CD4-positive, CD25-positive, alpha-beta regulatory T cell (primary cell): Measurements from ENCODE around the gene TTC16. TPM values are rescaled to one million over a fixed set of nuclear protein-coding genes. Genes with fewer than 3 reads are reported as not detected.

Experiments used
- ATAC-seq, 2 donors: fragments of 150-1000 bp; cut with Tn5 transposase; one replicate each; pipeline ENCODE4 v1.10.0; 2021; ENCODE audit warnings: low read depth in 2 of 2, moderate number of reproducible peaks in 2 of 2, moderate library complexity in 1 of 2
- DNase-seq, 3 donors: peaks; one replicate each; pipeline versions ENCODE4 v3.0.0 to v3.0.0-alpha.2; 2012 to 2022; ENCODE audit warnings: mixed read lengths in 1 of 3
- H3K27ac ChIP-seq: one replicate; pipeline ENCODE4 v1.7.0; 2013; ENCODE audit warnings: mild to moderate bottlenecking, low read length; ENCODE audit not compliant: insufficient read depth, poor library complexity, severe bottlenecking
- H3K27me3 ChIP-seq: one replicate; pipeline ENCODE4 v1.7.0; 2013; ENCODE audit warnings: low read length; ENCODE audit not compliant: control insufficient read depth, insufficient read depth
- H3K36me3 ChIP-seq: one replicate; pipeline ENCODE4 v1.7.0; 2013; ENCODE audit warnings: mild to moderate bottlenecking, low read length, moderate library complexity; ENCODE audit not compliant: control insufficient read depth, insufficient read depth
- H3K4me1 ChIP-seq: 2 replicates; pipeline ENCODE4 v1.7.0; 2013; ENCODE audit warnings: mild to moderate bottlenecking, low read length; ENCODE audit not compliant: insufficient read depth, control insufficient read depth, poor library complexity, severe bottlenecking
- H3K4me3 ChIP-seq: one replicate; pipeline ENCODE4 v1.7.0; 2013; ENCODE audit warnings: low read depth, mild to moderate bottlenecking, low read length, moderate library complexity
- H3K9me3 ChIP-seq, 2 experiments: 1 replicate in 1 of 2; 2 replicates in 1 of 2; pipeline ENCODE4 v1.7.0; 2013; ENCODE audit warnings: low read length in 2 of 2, mild to moderate bottlenecking in 1 of 2, moderate library complexity in 1 of 2; ENCODE audit not compliant: control insufficient read depth in 2 of 2
- H3K27ac Mint-ChIP-seq, 3 donors: one replicate each; pipeline ENCODE4 v1.8.0; 2020 to 2022; ENCODE audit warnings: mild to moderate bottlenecking in 3 of 3, mixed read lengths in 3 of 3, moderate library complexity in 2 of 3
- H3K27me3 Mint-ChIP-seq: one replicate; pipeline ENCODE4 v1.8.0; 2022; ENCODE audit warnings: mild to moderate bottlenecking, mixed read lengths
- H3K36me3 Mint-ChIP-seq: one replicate; pipeline ENCODE4 v1.8.0; 2020; ENCODE audit warnings: mixed read lengths
- H3K4me1 Mint-ChIP-seq, 4 donors: one replicate each; pipeline ENCODE4 v1.8.0; 2020 to 2022; ENCODE audit warnings: mixed read lengths in 4 of 4, mild to moderate bottlenecking in 1 of 4
- H3K4me3 Mint-ChIP-seq, 4 donors: one replicate each; pipeline ENCODE4 v1.8.0; 2020 to 2022; ENCODE audit warnings: mild to moderate bottlenecking in 4 of 4, mixed read lengths in 4 of 4, moderate library complexity in 3 of 4
- H3K9me3 Mint-ChIP-seq, 7 donors: one replicate each; pipeline ENCODE4 v1.8.0; 2020 to 2022; ENCODE audit warnings: mixed read lengths in 7 of 7, mild to moderate bottlenecking in 3 of 7, moderate library complexity in 2 of 7
- polyA plus RNA-seq, 4 donors: library from polyadenylated mRNA; unstranded; fragments of 300-500 nt; fragmentation: Illumina TruSeq; gene quantifications; one replicate each; pipeline ENCODE4 v1.2.3, GENCODE V29; 2021
- total RNA-seq: library from RNA; stranded (reverse); gene quantifications from one replicate; pipeline ENCODE4 v1.2.3, GENCODE V29; 2022

The TTC16 gene
- total and polyA plus RNA-seq, 5 donors from 2014 or later: 0.28 to 1.7 (median 0.38) TPM; not detected in 2

DNA sequence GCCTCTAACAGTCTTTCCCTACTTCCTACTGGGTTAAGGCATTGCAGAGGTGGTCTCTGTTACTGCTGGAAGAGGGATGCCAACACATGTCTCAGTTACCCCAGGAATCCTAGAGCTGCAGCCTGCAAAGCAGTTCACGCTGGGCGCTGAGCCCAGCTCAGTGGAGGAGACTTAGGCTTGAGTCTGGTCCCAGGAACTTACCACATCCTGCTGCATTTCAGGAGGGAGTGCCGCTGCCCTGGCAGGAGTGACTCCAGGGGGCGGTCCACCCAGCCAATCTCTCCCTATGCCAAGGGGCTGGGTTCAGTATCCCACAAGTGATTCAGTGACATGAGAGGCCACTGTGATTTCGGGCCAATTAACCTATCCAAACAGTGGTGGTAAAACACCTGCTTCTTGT lies 7.6 kb downstream of the TTC16 start:
- H3K9me3 ChIP-seq: no peaks in the 10 kb centered on the region
- H3K4me1 Mint-ChIP-seq: peaks cover 0 to 27% (median 9%) of the 10 kb centered on the region in 4 donors
- no peaks in the 10 kb centered on the region for H3K36me3 ChIP-seq
- no peak overlapping the region for H3K4me3 Mint-ChIP-seq
- no peaks in the 10 kb centered on the region for H3K9me3 Mint-ChIP-seq
- H3K27ac ChIP-seq: no peak overlapping the region
- no peaks in the 10 kb centered on the region for H3K27me3 Mint-ChIP-seq
- ATAC-seq (no peak), DNase-seq (no peak)
- H3K4me3 ChIP-seq: no peak overlapping the region
- no peak overlapping the region for H3K27ac Mint-ChIP-seq
- no peaks in the 10 kb centered on the region for H3K36me3 Mint-ChIP-seq
- peaks cover 9% of the 10 kb centered on the region for H3K4me1 ChIP-seq
- no peaks in the 10 kb centered on the region for H3K27me3 ChIP-seq

DNA sequence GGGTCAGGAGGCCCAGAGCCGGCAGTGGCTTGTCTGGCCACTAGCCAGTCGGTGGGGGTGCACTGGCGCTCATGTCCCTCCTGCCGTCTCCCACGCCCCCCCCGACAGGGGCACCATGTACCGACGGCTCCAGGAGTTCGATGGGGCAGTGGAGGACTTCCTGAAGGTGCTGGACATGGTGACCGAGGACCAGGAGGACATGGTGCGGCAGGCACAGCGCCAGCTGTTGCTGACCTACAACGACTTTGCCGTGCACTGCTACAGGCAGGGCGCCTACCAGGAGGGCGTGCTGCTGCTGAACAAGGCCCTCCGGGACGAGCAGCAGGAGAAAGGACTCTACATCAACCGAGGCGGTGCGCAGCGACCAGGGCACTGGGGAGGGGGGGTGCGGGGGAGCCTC lies 8.1 kb downstream of the TTC16 start:
- H3K9me3 Mint-ChIP-seq: no peaks in the 10 kb centered on the region
- no peaks in the 10 kb centered on the region for H3K27me3 Mint-ChIP-seq
- H3K4me3 Mint-ChIP-seq: peak overlapping the region in 1 of 4 donors; percentile 7
- Histone ChIP-seq H3K27me3 (no peaks in the 10 kb centered on the region), H3K27ac (no peak overlapping the region), H3K4me3 (no peak overlapping the region), H3K4me1 (peaks cover 9% of the 10 kb centered on the region), H3K36me3 (no peaks in the 10 kb centered on the region), H3K9me3 (no peaks in the 10 kb centered on the region)
- no peaks in the 10 kb centered on the region for H3K36me3 Mint-ChIP-seq
- ATAC-seq (no peak), DNase-seq (no peak)
- no peak overlapping the region for H3K27ac Mint-ChIP-seq
- peaks cover 0 to 27% (median 9%) of the 10 kb centered on the region in 4 donors for H3K4me1 Mint-ChIP-seq

DNA sequence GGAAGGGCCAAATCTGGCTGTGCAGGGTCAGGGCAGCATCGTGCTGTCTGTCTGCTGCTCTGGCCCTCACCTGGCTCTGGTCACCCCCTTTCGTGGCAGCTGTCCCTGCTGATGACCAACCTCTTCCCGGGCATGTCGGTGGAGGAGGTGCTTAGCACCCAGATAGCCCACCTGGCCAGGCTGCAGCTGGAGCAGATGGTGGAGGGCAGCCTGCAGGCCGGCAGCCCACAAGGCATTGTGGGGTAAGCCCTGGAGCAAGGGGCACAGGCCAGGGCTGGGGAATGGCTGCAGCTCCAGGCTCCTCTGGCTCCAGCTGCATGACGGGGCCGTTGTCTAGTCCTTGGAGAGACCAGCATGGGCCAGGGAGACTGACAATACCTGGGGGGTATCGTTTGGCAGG lies 11.0 kb downstream of the TTC16 start:
- H3K36me3 Mint-ChIP-seq: no peaks in the 10 kb centered on the region
- H3K27ac Mint-ChIP-seq: no peak overlapping the region
- Histone ChIP-seq H3K27ac (no peak overlapping the region), H3K36me3 (no peaks in the 10 kb centered on the region), H3K4me1 (no peaks in the 10 kb centered on the region), H3K4me3 (no peak overlapping the region), H3K27me3 (no peaks in the 10 kb centered on the region), H3K9me3 (no peaks in the 10 kb centered on the region)
- DNase-seq (no peak), ATAC-seq (no peak)
- H3K9me3 Mint-ChIP-seq: no peaks in the 10 kb centered on the region
- no peak overlapping the region for H3K4me3 Mint-ChIP-seq
- no peaks in the 10 kb centered on the region for H3K27me3 Mint-ChIP-seq
- peaks cover 0 to 4% (median 0%) of the 10 kb centered on the region in 4 donors for H3K4me1 Mint-ChIP-seq

- Mint-ChIP-seq H3K4me1 (peaks cover 0 to 4% (median 3%) of the 10 kb centered on the region in 4 donors), H3K9me3 (no peaks in the 10 kb centered on the region), H3K27ac (no peak overlapping the region), H3K36me3 (no peaks in the 10 kb centered on the region), H3K27me3 (no peaks in the 10 kb centered on the region), H3K4me3 (peak overlapping the region in 1 of 4 donors; percentile 44)
- Histone ChIP-seq H3K4me1 (no peaks in the 10 kb centered on the region), H3K27ac (no peak overlapping the region), H3K36me3 (peaks cover 2% of the 10 kb centered on the region), H3K27me3 (no peaks in the 10 kb centered on the region), H3K9me3 (no peaks in the 10 kb centered on the region), H3K4me3 (no peak overlapping the region)
- ATAC-seq: no peak
- DNase-seq: no peak
These were observed 12.9 kb downstream of the TTC16 start for GRCh38 chr9:127728808-127729207.

- peaks cover 7% of the 10 kb centered on the region for H3K4me1 ChIP-seq
- H3K4me1 Mint-ChIP-seq: peaks cover 0 to 12% (median 7%) of the 10 kb centered on the region in 4 donors
- no peaks in the 10 kb centered on the region for H3K9me3 ChIP-seq
- no peak overlapping the region for H3K27ac ChIP-seq
- H3K36me3 Mint-ChIP-seq: no peaks in the 10 kb centered on the region
- H3K4me3 Mint-ChIP-seq: peak overlapping the region in 1 of 4 donors; percentile 54
- H3K27me3 Mint-ChIP-seq: no peaks in the 10 kb centered on the region
- no peak overlapping the region for H3K4me3 ChIP-seq
- H3K27me3 ChIP-seq: no peaks in the 10 kb centered on the region
- ATAC-seq: no peak
- peaks cover 2% of the 10 kb centered on the region for H3K36me3 ChIP-seq
- DNase-seq: no peak
- no peak overlapping the region for H3K27ac Mint-ChIP-seq
- H3K9me3 Mint-ChIP-seq: no peaks in the 10 kb centered on the region
These were observed 13.8 kb downstream of the TTC16 start for GRCh38 chr9:127729522-127730256.

DNA sequence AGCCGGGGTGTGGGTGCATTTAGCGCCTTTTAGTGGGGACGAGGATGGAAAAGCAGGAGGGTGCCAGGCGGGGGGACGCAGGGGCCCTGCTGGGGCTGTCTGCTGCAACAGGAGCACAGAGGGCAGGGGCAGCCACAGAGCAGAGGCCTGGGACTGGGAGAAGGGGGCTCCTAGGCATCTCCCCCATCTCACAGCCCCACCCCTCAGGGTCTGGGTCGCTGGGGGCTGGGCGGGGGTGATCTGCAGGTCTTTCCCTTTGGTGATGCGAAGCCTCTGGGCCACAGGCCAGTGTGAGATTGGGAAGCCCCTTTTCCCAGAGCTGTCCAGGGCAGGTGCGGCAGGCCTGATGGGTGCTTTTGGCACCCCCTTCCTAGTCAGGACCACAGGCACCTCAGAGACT lies 14.4 kb downstream of the TTC16 start:
- H3K36me3 ChIP-seq: peaks cover 2% of the 10 kb centered on the region
- H3K27ac ChIP-seq: no peak overlapping the region
- no peaks in the 10 kb centered on the region for H3K9me3 ChIP-seq
- no peaks in the 10 kb centered on the region for H3K27me3 ChIP-seq
- no peaks in the 10 kb centered on the region for H3K36me3 Mint-ChIP-seq
- peak overlapping the region in 1 of 4 donors; percentile 54 for H3K4me3 Mint-ChIP-seq
- H3K9me3 Mint-ChIP-seq: no peaks in the 10 kb centered on the region
- H3K4me3 ChIP-seq: no peak overlapping the region
- H3K27ac Mint-ChIP-seq: no peak overlapping the region
- no peak for DNase-seq
- ATAC-seq: no peak
- H3K4me1 ChIP-seq: peaks cover 8% of the 10 kb centered on the region
- H3K4me1 Mint-ChIP-seq: peaks cover 2 to 13% (median 7%) of the 10 kb centered on the region in 4 donors
- no peaks in the 10 kb centered on the region for H3K27me3 Mint-ChIP-seq

GRCh38 chr9:127730799-127731410 lies 15.0 kb downstream of the TTC16 start:
- peaks cover 2% of the 10 kb centered on the region for H3K36me3 ChIP-seq
- Mint-ChIP-seq H3K27me3 (no peaks in the 10 kb centered on the region), H3K4me3 (no peak overlapping the region), H3K36me3 (no peaks in the 10 kb centered on the region), H3K4me1 (peaks cover 3 to 18% (median 8%) of the 10 kb centered on the region in 4 donors), H3K9me3 (no peaks in the 10 kb centered on the region), H3K27ac (no peak overlapping the region)
- no peaks in the 10 kb centered on the region for H3K27me3 ChIP-seq
- H3K27ac ChIP-seq: no peak overlapping the region
- peaks cover 15% of the 10 kb centered on the region for H3K4me1 ChIP-seq
- H3K9me3 ChIP-seq: no peaks in the 10 kb centered on the region
- no peak for ATAC-seq
- DNase-seq: no peak
- H3K4me3 ChIP-seq: no peak overlapping the region

- ATAC-seq (no peak), DNase-seq (no peak)
- no peaks in the 10 kb centered on the region for H3K36me3 Mint-ChIP-seq
- Histone ChIP-seq H3K27me3 (no peaks in the 10 kb centered on the region), H3K36me3 (peaks cover 2% of the 10 kb centered on the region), H3K9me3 (no peaks in the 10 kb centered on the region), H3K27ac (no peak overlapping the region), H3K4me3 (no peak overlapping the region), H3K4me1 (peaks cover 15% of the 10 kb centered on the region)
- peaks cover 3 to 18% (median 8%) of the 10 kb centered on the region in 4 donors for H3K4me1 Mint-ChIP-seq
- no peaks in the 10 kb centered on the region for H3K9me3 Mint-ChIP-seq
- no peak overlapping the region for H3K4me3 Mint-ChIP-seq
- no peaks in the 10 kb centered on the region for H3K27me3 Mint-ChIP-seq
- peak overlapping the region in 1 of 3 donors; percentile 81 for H3K27ac Mint-ChIP-seq
These were observed 16.1 kb downstream of the TTC16 start for GRCh38 chr9:127731938-127732337.
